Osteoblast (primary cell): ENCODE measurements around the gene APEH. TPM values are rescaled to one million over a fixed set of nuclear protein-coding genes. Genes with fewer than 3 reads are reported as not detected.

Source experiments
- DNase-seq: peaks from one replicate; pipeline ENCODE4 v3.0.0; 2011; ENCODE audit warnings: low spot score, mixed read lengths; ENCODE audit not compliant: insufficient read length; ENCODE audit errors: missing footprints
- H2AFZ ChIP-seq: 2 replicates; pipeline ENCODE4 v1.6.0; 2011; ENCODE audit warnings: mild to moderate bottlenecking, low read length
- H3K27ac ChIP-seq: 2 replicates; pipeline ENCODE4 v1.5.1; 2011; ENCODE audit warnings: mild to moderate bottlenecking, low read depth, low read length, moderate library complexity
- H3K27me3 ChIP-seq: 2 replicates; pipeline ENCODE4 v1.6.0; 2012; ENCODE audit warnings: mild to moderate bottlenecking, control low read depth, inconsistent platforms, low read length, moderate library complexity; ENCODE audit not compliant: insufficient read depth
- H3K36me3 ChIP-seq: 2 replicates; pipeline ENCODE4 v1.5.1; 2011; ENCODE audit warnings: mild to moderate bottlenecking, low read length, control low read depth, moderate library complexity; ENCODE audit not compliant: insufficient read depth
- H3K4me1 ChIP-seq: 2 replicates; pipeline ENCODE4 v1.5.1; 2011; ENCODE audit warnings: mild to moderate bottlenecking, low read length, control low read depth, moderate library complexity; ENCODE audit not compliant: insufficient read depth
- H3K4me2 ChIP-seq: 2 replicates; pipeline ENCODE4 v1.6.0; 2011; ENCODE audit warnings: mild to moderate bottlenecking, low read length; ENCODE audit not compliant: insufficient read depth
- H3K4me3 ChIP-seq: fragments of 200-600 bp; sonication (generic); 3 replicates; pipeline ENCODE4 v1.5.1; 2012; ENCODE audit warnings: mild to moderate bottlenecking, low read length, inconsistent platforms; ENCODE audit not compliant: insufficient read depth
- H3K79me2 ChIP-seq: 2 replicates; pipeline ENCODE4 v1.6.0; 2012; ENCODE audit warnings: mild to moderate bottlenecking, low read length, control low read depth, inconsistent platforms; ENCODE audit not compliant: insufficient read depth
- H3K9me3 ChIP-seq: 2 replicates; pipeline ENCODE4 v1.5.1; 2011; ENCODE audit warnings: low read depth, low read length, control low read depth
- H4K20me1 ChIP-seq: 2 replicates; pipeline ENCODE4 v1.6.0; 2012; ENCODE audit warnings: mild to moderate bottlenecking, low read length, control low read depth; ENCODE audit not compliant: insufficient read depth
- CTCF ChIP-seq: IDR thresholded peaks from 2 replicates; pipeline ENCODE4 v1.5.1; 2011; ENCODE audit warnings: mild to moderate bottlenecking, low read depth, low read length, moderate library complexity; ENCODE audit errors: extremely low read depth
- total RNA-seq: library from RNA; depleted of rRNA; stranded (reverse); fragments of >200 nt; gene quantifications from 2 replicates; pipeline ENCODE4 v1.2.3, GENCODE V29; 2012

Gene APEH
- total RNA-seq, 1 donor, result 98.8 TPM

DNA sequence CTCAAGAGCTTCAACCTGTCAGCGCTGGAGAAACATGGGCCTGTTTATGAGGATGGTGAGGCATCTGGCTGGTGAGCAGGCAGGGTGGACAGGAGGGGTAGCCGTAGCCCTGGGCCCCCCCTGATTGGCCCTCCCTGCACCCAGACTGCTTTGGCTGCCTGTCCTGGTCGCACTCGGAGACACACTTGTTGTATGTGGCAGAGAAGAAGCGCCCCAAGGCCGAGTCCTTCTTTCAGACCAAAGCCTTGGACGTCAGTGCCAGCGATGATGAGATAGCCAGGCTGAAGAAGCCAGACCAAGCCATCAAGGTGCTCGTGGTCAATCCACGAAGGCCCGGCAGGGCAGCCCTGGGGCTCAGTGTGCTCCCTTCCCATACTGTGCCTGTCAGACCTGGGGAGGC, 1.8 kb downstream of the APEH start:
- Histone ChIP-seq H3K9me3 (no peaks in the 10 kb centered on the region), H4K20me1 (peaks cover 28% of the 10 kb centered on the region), H3K27me3 (no peaks in the 10 kb centered on the region), H3K79me2 (peaks cover 26% of the 10 kb centered on the region), H3K36me3 (peaks cover 48% of the 10 kb centered on the region), H3K4me2 (no peak overlapping the region), H3K4me3 (no peak overlapping the region), H3K4me1 (peaks cover 5% of the 10 kb centered on the region), H2AFZ (no peak overlapping the region), H3K27ac (no peak overlapping the region)
- no peak for TF ChIP-seq CTCF
- no peak for DNase-seq

- no peak overlapping the region for H2AFZ ChIP-seq
- DNase-seq, result peak; percentile 92
- no peak for TF ChIP-seq CTCF
- no peak overlapping the region for H3K4me3 ChIP-seq
- no peaks in the 10 kb centered on the region for H3K9me3 ChIP-seq
- peaks cover 20% of the 10 kb centered on the region for H4K20me1 ChIP-seq
- H3K27ac ChIP-seq, result no peak overlapping the region
- no peaks in the 10 kb centered on the region for H3K4me1 ChIP-seq
- peaks cover 75% of the 10 kb centered on the region for H3K36me3 ChIP-seq
- H3K4me2 ChIP-seq, result no peak overlapping the region
- H3K27me3 ChIP-seq, result no peaks in the 10 kb centered on the region
- peaks cover 7% of the 10 kb centered on the region for H3K79me2 ChIP-seq
These were observed 6.5 kb downstream of the APEH start for GRCh38 chr3:49680493-49681231.

GRCh38 chr3:49681232-49681522, 7.0 kb downstream of the APEH start:
- Histone ChIP-seq H3K27ac (no peak overlapping the region), H3K27me3 (no peaks in the 10 kb centered on the region), H3K4me3 (no peak overlapping the region), H2AFZ (no peak overlapping the region), H3K4me2 (no peak overlapping the region), H3K36me3 (peaks cover 70% of the 10 kb centered on the region), H3K9me3 (no peaks in the 10 kb centered on the region), H3K4me1 (no peaks in the 10 kb centered on the region), H3K79me2 (peaks cover 5% of the 10 kb centered on the region), H4K20me1 (peaks cover 16% of the 10 kb centered on the region)
- DNase-seq, result no peak
- TF ChIP-seq CTCF, result no peak

DNA sequence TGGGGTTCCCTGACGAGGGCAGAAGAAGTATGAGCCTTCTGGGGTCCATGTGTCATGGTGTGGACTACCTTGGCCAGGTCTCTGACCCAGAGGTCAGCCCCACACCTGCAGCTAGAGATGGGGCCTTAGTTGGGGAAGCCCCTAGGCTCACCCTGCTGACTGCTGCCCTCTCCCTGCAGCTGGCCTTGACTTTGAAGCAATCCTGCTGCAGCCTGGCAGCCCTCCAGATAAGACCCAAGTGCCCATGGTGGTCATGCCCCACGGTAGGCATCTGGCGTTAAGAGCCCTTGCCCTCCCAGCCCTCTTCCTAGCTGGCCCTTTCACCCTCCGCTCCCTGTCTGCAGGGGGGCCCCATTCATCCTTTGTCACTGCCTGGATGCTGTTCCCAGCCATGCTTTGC, 7.4 kb downstream of the APEH start:
- Histone ChIP-seq H3K27me3 (no peaks in the 10 kb centered on the region), H3K27ac (no peak overlapping the region), H2AFZ (no peak overlapping the region), H3K4me1 (no peaks in the 10 kb centered on the region), H3K79me2 (peaks cover 2% of the 10 kb centered on the region), H3K4me3 (no peak overlapping the region), H4K20me1 (peaks cover 14% of the 10 kb centered on the region), H3K9me3 (no peaks in the 10 kb centered on the region), H3K36me3 (peaks cover 67% of the 10 kb centered on the region), H3K4me2 (no peak overlapping the region)
- TF ChIP-seq CTCF, result no peak
- DNase-seq, result no peak
